GM18867 (cell line): ENCODE data around the gene TPM4.
"Not testable (repeated sequence)": the region's sequence is repeated elsewhere in the genome, so short reads cannot be mapped to it uniquely, and the experiment has no call there.

Experiments
- ATAC-seq: cut with Tn5 transposase; IDR thresholded peaks from one replicate; pipeline ENCODE4 v1.9.1; 2021; ENCODE audit warnings: mild to moderate bottlenecking, moderate library complexity; ENCODE audit not compliant: unreplicated experiment

Gene TPM4

DNA sequence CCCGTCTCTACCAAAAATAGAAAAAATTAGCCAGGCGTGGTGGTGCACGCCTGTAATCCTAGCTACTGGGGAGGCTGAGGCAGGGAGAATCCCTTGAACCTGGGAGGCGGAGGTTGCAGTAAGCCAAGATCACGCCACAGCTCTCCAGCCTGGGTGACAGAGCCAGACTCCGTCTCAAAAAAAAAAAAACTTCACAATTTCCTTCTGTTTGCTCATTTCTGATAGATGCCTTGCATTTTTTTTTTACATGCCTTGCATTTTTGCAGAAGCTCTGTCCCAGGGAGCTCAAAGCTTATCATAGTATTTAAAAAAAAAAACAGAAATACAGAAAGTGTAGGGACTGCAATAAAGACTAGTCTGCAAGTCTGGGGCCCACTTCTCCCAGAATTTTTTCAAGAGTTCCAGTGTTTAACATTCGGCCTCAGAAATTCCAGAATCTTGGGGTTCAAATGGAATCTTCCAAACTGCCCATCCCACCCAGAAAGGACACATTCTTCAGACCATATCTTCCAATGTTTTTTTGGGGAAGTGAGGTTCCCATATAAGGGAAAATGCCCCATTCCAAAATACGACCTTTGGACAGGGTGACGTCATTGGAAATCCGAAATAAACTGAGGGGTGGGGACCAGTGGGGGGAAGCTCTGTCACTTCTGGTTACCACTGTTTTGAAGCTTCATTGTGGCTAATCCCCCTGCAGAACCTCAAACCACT is 18.2 kb downstream of the TPM4 start:
- ATAC-seq = no peak

DNA sequence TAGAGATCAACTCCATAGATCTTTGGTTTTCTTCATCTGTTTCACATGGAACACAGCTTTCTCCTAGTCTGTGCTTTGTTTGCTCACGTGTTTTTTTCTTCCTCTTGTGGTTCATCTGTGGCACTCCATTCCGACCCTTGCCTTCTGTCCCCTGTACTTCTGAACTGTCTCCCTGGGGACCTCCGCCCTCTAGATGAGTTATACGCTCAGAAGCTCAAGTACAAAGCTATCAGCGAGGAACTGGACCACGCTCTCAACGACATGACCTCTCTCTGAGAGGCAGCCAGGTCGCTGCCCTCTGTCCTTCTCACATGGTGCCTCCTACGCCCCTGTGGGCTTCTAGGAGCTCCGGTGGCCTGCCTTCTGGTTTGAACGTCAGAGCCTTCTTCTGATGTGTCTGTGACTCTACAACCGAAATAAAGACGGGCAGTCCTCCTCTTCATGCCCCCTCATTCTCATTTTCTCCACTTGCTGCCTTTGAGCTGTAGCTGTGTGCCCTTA is 18.8 kb downstream of the TPM4 start:
- ATAC-seq = no peak

DNA sequence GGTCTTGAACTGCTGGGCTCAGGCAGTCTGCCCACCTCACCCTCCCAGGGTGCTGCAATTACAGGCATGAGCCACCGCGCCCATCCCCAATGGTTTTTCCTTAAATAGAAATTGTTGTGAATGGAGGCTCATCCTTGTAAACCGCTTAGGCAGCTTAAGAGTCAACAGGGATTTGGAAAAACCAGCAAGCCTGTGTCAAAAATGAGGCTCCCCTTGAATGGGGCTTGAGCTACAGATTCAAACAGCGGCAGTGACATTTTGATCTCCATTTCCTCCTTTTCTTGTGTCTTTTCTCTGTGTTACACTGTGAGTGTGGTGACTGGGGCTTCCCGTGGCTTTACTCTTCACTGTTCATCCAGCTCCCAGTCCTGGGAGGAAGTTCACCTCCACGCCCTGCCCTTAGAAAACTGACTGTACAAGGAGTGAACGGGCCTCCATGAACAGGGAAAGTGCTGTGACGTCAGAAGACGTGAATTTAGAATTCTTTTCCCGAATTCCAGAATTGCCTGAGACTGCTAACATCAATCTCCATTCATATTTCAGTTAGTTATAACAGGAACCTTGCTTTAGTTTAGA is 20.1 kb downstream of the TPM4 start:
- ATAC-seq = no peak

DNA sequence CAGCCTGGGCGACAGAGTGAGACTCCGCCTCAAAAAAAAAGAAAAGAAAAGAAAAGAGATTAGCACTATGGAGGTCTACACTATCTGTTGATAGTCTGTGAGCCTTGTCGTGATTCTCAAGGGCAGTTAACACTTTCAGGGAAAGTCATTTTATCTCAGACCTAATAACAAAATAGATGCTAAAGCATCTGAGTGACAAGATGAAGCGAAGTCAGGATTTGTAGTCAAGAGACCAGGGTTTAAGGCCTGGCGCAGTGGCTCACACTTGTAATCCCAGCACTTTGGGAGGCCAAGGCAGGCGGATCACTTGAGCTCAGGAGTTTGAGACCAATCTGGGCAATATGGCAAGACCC is 22.1 kb downstream of the TPM4 start:
- ATAC-seq = no peak

DNA sequence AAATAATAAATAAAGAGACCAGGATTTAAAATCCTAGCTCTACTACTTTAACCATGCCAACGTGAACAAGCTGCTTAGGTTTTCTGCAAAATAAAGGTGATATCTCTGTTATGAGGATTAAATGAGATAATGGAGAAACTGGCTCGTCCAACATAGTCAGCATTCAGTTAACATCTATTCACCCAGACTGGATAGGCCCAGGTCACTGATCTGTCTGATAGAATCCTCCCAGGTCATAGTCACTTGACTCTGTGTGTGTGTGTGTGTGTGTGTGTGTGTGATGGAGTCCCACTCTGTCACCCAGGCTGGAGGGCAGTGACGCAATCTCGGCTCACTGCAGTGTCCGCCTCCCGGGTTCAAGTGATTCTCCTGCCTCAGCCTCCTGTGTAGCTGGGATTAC is 22.5 kb downstream of the TPM4 start:
- ATAC-seq = no peak

DNA sequence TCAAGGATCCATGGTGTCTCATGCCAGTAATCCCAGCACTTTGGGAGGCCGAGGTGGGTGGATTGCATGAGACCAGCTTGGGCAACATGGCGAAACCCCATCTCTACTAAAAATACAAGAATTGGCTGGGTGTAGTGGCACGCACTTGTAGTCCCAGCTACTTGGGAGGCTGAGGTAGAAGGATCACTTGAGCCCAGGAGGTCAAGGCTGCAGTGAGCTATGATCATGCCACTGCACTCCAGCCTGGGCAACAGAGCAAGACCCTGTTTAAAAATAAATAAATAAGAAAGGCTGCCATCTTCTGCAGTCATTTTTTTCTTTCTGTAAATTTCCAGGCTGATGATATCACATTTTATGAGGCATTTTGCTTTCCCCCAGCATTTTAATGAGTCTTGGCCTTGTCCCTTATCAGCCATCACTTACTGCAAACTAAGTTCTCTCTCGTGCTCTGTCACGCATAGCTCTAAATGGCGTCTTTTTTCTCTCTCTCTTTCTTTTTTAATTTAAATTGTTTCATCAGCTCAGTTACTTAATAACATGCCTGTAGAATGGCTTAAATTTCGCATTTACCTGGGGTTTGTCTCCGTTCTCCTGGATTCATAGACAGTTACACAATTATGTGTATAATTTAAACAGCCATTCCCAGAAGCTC is 23.1 kb downstream of the TPM4 start:
- not testable (repeated sequence) for ATAC-seq

DNA sequence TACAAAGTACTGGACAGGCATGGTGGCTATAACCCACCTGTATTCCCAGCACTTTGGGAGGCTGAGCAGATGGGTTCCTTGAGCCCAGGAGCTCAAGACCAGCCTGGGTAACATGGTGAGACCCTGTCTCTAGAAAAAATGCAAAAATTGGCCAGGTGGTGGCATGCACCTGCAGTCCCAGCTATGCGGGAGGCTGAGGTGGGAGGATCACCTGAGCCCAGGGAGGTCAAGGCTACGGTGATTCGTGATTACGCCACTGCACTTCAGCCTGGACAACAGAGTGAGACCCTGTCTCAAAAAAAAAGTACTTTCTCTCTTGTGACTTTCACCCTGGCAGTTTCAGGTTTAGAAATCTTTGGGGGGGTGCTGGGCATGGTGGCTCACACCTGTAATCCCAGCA is 24.2 kb downstream of the TPM4 start:
- no peak for ATAC-seq

DNA sequence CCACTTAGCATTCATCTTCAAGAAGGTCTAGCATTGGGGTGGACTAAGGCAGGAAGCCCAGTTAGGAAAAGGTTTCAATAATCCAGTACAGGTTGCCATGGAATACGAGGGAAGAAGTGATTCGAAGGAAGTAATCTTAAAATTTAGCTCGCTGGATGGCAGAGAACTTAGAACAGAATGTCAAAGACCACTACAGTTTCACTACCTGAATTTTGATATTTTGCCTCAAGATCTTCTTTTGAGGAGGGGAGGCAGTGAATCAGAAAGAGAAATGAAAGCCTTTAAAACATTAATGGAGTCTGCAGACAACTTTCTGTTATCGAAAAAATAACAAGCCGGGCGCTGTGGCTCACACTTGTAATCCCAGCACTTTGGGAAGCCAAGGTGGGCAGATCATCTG is 28.4 kb downstream of the TPM4 start:
- ATAC-seq = no peak

DNA sequence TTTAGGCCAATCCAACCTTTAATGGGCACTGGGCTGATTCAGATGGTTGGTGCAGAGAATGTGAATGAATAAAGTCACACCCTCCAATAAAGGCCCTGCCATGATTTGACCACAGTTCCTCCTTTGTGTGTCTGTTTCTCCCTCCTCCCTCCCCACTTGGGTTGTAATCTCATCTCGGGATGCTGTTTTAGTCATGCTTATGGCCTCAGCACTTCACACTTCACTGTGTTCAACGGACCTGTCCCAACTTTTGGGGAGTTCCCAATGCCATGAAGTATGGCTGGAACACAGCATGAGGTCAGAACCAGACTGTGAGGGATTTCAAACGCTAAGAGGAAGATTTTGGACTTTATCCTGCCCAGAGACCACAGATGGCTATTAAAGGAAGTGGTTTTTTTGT is 29.8 kb downstream of the TPM4 start:
- ATAC-seq = no peak

DNA sequence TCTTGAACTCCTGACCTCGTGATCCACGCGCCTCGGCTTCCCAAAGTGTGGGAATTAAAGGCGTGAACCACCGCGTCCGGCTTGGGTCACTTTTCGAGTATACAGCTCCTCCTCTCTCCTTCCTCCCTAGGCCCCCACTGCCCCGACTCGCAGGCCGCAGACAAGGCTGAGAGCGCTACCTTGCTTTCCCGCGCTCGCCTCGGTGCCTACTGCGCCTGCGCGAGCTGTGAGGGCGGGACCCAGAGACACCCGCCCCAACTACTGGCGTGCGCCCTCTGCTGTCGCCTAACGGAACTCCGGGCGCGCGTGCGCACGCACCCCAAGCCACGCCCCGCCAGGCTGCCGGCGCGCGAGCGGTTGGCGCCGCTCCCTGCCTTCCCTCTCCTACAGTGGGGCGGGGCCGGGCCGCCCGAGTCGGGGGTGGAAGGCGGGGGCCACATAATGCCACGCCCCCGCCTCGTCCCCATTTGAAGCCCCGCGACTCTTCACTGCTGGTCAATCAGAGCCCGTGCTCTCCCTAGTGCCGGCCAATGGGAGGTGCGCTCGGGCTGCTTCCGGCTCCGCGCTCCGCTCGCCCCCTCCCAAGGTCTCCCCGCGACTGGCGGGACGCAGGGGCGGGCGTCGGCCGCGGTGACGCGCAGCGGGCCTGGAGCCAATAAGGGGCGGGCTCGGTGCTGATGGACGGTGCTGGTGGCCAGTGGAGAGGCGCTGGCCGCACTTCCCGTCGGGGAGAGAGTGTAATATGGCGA is 35.0 kb downstream of the TPM4 start, which contains the start of gene RAB8A:
Gene RAB8A (plus strand): TSS at position 730 of the 749 bp plus-strand sequence. CDS start 13 bp downstream, at position 743.
- peak; percentile 88 for ATAC-seq

DNA sequence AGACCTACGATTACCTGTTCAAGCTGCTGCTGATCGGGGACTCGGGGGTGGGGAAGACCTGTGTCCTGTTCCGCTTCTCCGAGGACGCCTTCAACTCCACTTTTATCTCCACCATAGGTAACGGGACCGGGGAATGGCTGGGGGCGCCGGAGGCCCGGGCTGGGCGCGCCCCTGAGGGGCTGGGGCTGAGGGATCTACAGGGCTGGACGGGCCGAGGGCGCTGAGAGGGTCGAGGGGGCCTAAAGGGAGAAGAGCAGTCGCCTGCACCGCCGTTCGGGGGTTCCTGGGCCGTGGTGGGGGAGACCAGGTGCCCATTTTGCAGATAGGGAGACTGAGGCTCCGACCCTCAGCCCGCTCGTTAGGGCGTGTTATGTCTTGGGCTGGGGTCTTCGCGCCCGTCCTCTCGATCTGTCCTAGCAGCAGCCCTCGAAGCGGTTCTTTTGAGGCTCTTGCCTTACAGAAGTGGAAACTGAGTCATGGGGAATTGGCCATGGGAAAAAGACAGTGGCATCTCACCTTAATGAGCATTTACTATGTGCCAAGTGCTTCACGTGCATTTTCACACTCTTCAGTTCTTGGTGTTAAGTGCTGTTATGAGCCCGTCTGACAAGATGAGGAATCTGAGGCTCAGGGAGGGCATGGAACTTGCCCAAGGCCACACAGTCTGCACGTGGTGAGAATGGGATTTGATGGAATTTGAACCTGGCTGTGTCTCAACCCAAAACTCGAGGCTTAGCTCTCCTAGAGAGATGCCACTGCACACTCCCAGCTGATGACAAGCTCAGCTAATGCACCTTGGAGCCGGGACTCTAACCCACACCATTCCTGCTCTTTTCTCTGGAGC is 35.8 kb downstream of the TPM4 start:
- no peak for ATAC-seq

DNA sequence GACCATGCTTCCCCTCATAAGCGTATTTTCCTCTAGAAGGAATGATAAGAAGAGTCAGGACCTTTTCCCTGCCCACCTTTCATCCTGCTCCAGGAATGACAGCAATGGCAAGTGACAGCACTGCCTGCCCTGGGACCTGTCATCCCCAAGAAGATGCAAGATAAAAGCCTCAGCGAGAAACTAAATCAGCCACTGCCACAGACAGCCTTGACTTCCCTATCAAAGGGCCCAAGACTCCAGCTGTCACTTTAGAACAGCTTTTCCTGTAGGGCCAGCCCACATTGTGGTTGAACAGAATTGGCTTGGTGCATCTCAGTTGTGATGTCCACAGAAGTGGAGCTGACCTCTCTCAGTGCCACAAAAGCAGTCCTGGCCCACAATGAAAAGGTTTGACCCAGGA is 36.5 kb downstream of the TPM4 start:
- ATAC-seq = no peak

DNA sequence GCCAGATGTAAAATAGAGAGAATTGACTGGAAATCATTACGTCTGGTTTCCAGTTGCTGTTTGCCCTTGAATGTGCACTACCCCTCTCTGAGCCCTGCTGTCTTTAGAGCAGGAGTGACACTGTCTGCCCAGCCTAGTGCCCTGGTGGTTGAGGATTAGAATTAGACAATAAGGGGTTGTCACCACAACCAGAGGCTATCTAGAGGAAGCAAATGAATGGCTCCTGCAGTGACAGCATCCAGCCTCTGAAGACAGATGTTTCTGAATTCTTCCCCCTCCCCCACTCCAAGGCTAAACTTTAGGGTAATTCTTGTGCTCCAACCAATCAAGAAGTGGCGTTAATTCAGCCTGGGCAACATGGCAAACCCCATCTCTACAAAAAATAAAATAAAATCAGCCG is 37.4 kb downstream of the TPM4 start:
- ATAC-seq = no peak

DNA sequence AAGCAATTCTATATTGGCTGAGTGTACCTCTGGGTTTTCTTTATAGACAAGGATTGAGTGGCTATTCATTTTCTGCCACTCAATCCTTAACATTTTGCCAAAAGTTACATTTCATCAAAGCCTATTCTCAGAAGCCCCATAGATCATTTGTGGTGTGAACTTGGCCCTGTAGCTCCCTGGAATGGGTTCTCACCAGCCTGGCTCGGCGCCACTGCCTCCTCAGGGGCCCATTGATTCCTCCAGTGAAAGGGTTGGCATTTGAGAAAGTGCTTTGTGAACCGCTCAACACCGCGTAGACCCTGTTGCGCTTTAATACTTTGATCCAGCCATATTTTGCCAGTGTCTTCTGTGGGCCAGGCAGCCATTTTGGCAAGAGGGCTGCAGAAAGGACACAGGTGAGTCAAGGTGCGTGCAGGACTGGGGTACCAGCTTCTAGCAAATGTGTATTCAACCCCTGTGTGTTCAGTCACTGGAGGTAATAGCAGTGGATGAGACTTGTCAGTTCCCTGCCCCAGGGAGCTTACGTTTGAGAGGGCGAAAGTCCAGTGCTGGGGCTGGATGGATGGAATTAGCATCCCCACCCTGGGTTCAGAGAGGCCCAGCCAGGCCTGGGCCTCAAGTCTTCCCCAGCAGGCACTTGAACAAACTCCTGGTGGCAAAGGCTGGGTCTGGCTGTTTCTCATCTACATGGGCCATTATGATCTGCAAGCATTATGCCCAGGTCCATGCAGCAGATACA is 39.2 kb downstream of the TPM4 start:
- ATAC-seq = no peak

DNA sequence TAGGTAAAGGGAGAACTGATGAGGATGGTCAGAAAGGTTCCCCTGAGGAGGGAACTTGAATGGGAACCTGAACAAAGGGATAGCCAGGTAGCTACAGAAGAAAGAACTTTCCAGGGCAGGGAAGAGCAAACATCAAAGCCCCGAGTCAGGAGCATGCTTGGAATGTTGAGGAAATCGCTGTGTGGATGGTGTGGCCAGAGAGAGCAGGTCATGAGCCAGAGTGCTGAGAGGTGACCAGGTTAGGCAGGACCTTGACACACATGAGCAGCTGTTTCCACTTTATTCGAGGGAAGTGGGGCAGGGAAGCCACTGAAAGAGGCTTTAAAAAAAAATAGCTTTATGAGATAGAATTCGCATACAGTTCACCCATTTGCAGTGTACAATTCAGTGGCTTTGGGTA is 39.8 kb downstream of the TPM4 start:
- ATAC-seq = no peak

DNA sequence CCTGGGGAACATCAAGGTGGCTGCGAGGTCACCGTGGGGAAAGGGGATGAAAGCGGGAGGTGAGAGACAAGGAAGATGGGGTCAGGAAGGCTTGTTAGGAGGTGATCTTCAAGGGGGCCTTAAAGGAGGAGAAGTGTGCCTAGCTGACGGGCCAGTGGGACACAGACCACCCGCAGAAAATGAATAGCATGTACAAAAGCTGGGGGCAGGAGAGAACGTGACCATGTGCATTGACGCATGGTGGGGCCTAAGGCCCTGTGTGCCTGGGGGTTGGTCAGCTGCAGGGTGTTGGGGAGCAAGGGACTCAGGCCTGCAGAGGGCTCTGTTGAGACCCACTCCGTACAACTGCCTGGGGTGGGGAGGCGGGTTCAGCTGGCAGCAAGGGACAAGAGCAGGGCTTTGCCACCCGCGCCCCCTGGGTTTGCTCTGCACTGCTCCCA is 41.3 kb downstream of the TPM4 start:
- ATAC-seq = no peak

DNA sequence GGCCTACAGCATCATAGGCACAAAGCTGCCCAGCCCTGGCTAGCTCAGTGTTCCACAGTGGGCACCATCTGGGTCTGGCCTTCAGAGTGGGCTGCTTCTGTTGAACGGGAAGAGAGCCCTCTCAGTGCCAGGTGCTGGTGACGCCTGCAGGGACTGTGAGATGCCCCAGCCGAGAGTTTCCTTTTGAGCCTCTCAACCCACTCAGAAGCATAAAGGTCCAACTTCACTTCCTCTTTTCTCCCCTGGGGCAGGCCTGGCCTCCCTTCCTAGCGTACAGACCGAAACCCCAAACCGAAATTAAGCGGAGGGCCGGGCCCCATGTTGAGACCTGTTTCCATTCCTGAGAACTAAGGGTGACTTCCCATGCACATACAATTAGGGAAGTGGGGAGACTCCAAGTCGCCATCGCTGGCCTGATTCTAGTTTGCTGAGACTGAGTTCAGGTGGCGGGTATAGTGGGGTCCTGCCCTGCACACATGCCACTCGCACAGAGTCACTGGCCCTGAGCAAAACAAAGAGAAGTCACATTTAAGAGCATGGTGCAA is 42.3 kb downstream of the TPM4 start:
- peak; percentile 71 for ATAC-seq

DNA sequence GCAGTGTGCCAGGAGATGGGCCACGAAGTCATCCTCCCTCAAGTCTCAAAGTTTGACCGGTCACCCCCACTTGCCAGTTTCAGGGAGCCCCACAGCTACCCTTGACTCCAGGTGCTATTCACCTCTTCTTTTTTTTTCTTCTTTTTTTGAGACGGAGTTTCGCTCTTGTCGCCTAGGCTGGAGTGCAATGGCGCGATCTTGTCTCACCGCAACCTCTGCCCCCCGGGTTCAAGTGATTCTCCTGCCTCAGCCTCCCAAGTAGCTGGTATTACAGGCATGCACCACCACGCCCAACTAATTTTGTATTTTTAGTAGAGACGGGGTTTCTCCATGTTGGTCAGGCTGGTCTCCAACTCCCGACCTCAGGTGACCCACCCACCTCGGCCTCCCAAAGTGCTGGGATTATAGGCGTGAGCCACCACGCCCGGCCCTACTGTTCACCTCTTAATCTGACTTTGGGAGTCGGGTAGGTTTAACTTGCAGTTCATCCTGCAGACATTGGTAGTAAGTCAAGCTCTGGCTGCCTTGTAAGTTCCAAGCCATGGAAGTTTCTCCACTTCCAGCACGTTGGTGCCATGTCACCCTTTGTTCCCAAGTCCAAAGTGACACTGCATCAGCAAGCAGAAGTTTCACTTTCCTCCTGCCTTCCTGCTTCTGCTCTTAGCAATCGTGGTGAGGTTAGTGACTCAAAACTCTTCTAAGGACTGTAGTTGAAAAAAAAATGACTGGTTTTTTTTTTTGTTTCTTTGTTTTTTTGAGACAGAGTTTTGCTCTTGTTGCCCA is 43.0 kb downstream of the TPM4 start:
- ATAC-seq = peak; percentile 31

DNA sequence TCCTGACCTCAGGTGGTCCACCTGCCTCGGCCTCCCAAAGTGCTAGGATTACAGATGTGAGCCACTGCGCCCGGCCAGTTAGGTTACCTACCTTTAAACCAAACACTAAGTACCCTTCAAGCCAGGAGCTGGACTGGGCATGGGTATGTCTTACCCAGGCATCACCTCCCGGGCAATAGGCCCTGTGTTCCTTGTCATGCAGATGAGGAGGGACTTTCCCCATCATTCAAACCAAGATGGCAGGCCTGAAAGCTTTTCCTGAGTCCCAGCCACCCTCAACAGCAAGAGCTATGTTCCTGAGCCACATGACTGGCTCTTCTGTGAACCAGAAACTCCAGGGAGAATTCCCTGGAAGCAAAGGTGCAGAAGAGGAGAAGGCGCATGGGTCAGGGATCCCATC is 44.8 kb downstream of the TPM4 start:
- no peak for ATAC-seq
